ENCODE measurements around the gene BAX. TPM values are rescaled to one million over a fixed set of nuclear protein-coding genes. Genes with fewer than 3 reads are reported as not detected.

Gene BAX
- total RNA-seq, 1 experiment from 2014 or later = 107 TPM

DNA sequence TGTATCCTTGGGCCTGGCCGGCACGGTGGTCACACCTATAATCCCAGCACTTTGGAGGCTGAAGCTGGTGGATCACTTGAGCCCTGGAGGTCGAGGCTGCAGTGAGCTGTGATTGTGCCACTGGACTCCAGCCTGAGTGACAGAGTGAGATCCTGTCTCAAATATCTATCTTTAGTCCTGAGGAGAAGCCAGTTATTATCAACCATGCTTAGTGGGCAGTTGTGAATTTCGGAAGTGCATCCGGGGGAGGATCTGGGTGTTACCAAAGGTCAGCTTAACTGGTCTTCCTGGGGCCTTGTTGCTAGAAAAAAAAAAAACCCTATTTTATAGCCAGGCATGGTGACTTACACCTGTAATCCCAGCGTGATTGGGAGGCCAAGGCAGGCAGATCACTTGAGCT, 11.6 kb upstream of the BAX start:
- Mint-ChIP-seq H3K36me3 (ENCODE audit: insufficient read depth, unreplicated experiment) (peaks cover 16% of the 10 kb centered on the region), H3K9me3 (ENCODE audit: unreplicated experiment) (peaks cover 2% of the 10 kb centered on the region), H3K4me3 (ENCODE audit: unreplicated experiment) (no peak overlapping the region), H3K27me3 (ENCODE audit: insufficient read depth, unreplicated experiment) (no peaks in the 10 kb centered on the region), H3K4me1 (ENCODE audit: low read depth, unreplicated experiment) (peaks cover under 1% of the 10 kb centered on the region), H3K27ac (ENCODE audit: unreplicated experiment) (no peak overlapping the region)
- ChIA-PET CTCF (no interaction called here), POLR2A (no interaction called here)
- Histone ChIP-seq H3K27me3 (replicated peaks; ENCODE audit: control insufficient read depth, insufficient read depth, low read length) (no peaks in the 10 kb centered on the region), H3K4me3 (ENCODE audit: low read depth, low read length) (no peak overlapping the region), H3K4me1 (no peaks in the 10 kb centered on the region), H3K36me3 (ENCODE audit: control insufficient read depth, insufficient read depth, low read length) (no peaks in the 10 kb centered on the region; the same call in 1 of the 2 replicates), H3K9me3 (peaks cover 32% of the 10 kb centered on the region)
- TF ChIP-seq, protein P1, sequence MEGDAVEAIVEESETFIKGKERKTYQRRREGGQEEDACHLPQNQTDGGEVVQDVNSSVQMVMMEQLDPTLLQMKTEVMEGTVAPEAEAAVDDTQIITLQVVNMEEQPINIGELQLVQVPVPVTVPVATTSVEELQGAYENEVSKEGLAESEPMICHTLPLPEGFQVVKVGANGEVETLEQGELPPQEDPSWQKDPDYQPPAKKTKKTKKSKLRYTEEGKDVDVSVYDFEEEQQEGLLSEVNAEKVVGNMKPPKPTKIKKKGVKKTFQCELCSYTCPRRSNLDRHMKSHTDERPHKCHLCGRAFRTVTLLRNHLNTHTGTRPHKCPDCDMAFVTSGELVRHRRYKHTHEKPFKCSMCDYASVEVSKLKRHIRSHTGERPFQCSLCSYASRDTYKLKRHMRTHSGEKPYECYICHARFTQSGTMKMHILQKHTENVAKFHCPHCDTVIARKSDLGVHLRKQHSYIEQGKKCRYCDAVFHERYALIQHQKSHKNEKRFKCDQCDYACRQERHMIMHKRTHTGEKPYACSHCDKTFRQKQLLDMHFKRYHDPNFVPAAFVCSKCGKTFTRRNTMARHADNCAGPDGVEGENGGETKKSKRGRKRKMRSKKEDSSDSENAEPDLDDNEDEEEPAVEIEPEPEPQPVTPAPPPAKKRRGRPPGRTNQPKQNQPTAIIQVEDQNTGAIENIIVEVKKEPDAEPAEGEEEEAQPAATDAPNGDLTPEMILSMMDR (IDR thresholded peaks at IDR 0.05; ENCODE audit: insufficient read depth in 1 of 2, low read depth in 1 of 2, low read length in 1 of 2, severe bottlenecking in 1 of 2, unreplicated experiment in 1 of 2) = no peak
- no peak for DNase-seq
- no TSS peak for BruUV-seq (replicated peaks)
- intact Hi-C loops (cut with micrococcal nuclease; ENCODE audit: unreplicated experiment) = no loop called here

DNA sequence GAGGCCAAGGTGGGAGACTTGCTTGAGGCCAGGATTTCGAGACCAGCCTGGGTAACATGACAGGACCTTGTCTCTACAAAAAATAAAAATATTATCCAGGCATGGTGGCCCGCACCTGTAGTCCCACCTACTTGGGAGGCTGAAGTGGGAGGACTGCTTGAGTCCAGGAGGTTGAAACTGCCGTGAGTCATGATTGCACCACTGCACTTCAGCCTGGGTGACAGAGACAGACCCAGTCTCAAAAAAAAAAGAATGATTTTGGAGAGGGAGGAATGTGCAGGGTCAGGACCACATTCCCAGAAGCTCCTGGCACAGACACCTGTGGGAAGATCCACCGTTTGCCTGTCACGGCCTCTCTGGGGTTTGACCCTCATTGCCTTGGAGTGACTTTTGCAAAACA, 9.3 kb upstream of the BAX start:
- Histone ChIP-seq H3K9me3 (peaks cover 30% of the 10 kb centered on the region), H3K4me3 (ENCODE audit: low read depth, low read length) (no peak overlapping the region), H3K36me3 (ENCODE audit: control insufficient read depth, insufficient read depth, low read length) (no peaks in the 10 kb centered on the region; the same call in 1 of the 2 replicates), H3K4me1 (no peaks in the 10 kb centered on the region), H3K27me3 (replicated peaks; ENCODE audit: control insufficient read depth, insufficient read depth, low read length) (no peaks in the 10 kb centered on the region)
- intact Hi-C loops (cut with micrococcal nuclease; ENCODE audit: unreplicated experiment) = no loop called here
- H3K9me3 Mint-ChIP-seq (ENCODE audit: unreplicated experiment) = peaks cover 10% of the 10 kb centered on the region
- H3K4me3 Mint-ChIP-seq (ENCODE audit: unreplicated experiment) = no peak overlapping the region
- TF ChIP-seq, protein P1 (IDR thresholded peaks at IDR 0.05; ENCODE audit: insufficient read depth in 1 of 2, low read depth in 1 of 2, low read length in 1 of 2, severe bottlenecking in 1 of 2, unreplicated experiment in 1 of 2) = no peak
- ChIA-PET POLR2A (no interaction called here), CTCF (no interaction called here)
- no peaks in the 10 kb centered on the region for H3K4me1 Mint-ChIP-seq (ENCODE audit: low read depth, unreplicated experiment)
- H3K36me3 Mint-ChIP-seq (ENCODE audit: insufficient read depth, unreplicated experiment) = peaks cover 12% of the 10 kb centered on the region
- no TSS peak for BruUV-seq (replicated peaks)
- H3K27ac Mint-ChIP-seq (ENCODE audit: unreplicated experiment) = no peak overlapping the region
- H3K27me3 Mint-ChIP-seq (ENCODE audit: insufficient read depth, unreplicated experiment) = no peaks in the 10 kb centered on the region
- no peak for DNase-seq

DNA sequence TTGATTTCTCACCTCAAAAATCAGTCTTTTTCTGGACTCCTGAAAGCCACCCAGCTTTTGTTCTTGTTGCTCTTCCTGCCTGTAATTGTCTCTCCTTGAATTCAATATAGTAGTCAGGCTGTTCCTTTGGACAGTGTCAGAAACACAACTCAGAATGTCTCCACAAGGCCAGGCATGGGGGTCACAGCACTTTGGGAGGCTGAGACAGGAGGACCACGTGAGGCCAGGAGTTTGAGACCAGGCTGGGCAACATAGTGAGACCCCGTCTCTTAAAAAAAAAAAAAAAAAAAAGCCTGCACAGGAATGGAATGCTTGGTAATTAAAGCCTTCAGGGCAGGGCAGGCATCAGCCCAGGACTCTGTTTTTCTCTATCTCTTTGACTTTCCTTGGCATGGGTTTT, 8.9 kb upstream of the BAX start:
- TF ChIP-seq, protein P1 (IDR thresholded peaks at IDR 0.05; ENCODE audit: insufficient read depth in 1 of 2, low read depth in 1 of 2, low read length in 1 of 2, severe bottlenecking in 1 of 2, unreplicated experiment in 1 of 2) = no peak
- Mint-ChIP-seq H3K4me1 (ENCODE audit: low read depth, unreplicated experiment) (no peaks in the 10 kb centered on the region), H3K27me3 (ENCODE audit: insufficient read depth, unreplicated experiment) (no peaks in the 10 kb centered on the region), H3K36me3 (ENCODE audit: insufficient read depth, unreplicated experiment) (peaks cover 11% of the 10 kb centered on the region), H3K4me3 (ENCODE audit: unreplicated experiment) (no peak overlapping the region), H3K27ac (ENCODE audit: unreplicated experiment) (no peak overlapping the region), H3K9me3 (ENCODE audit: unreplicated experiment) (peaks cover 10% of the 10 kb centered on the region)
- H3K4me3 ChIP-seq (ENCODE audit: low read depth, low read length) = no peak overlapping the region
- no peaks in the 10 kb centered on the region for H3K4me1 ChIP-seq
- no peaks in the 10 kb centered on the region for H3K27me3 ChIP-seq (replicated peaks; ENCODE audit: control insufficient read depth, insufficient read depth, low read length)
- ChIA-PET CTCF (no interaction called here), POLR2A (no interaction called here)
- intact Hi-C loops (cut with micrococcal nuclease; ENCODE audit: unreplicated experiment) = no loop called here
- H3K36me3 ChIP-seq (ENCODE audit: control insufficient read depth, insufficient read depth, low read length) = no peaks in the 10 kb centered on the region; the same call in 1 of the 2 replicates
- DNase-seq = no peak
- no TSS peak for BruUV-seq (replicated peaks)
- H3K9me3 ChIP-seq = peaks cover 27% of the 10 kb centered on the region

All from Caco-2 (cell line).